Ishikawa (cell line): ENCODE data around the gene KRT38.

Experiments
- CEBPB ChIP-seq: IDR thresholded peaks from 2 replicates; pipeline ENCODE4 v1.6.1; 2012
- CREB1 ChIP-seq: IDR thresholded peaks from 2 replicates; pipeline ENCODE4 v1.6.1; 2012; ENCODE audit warnings: low read depth
- EGR1 ChIP-seq: IDR thresholded peaks from 2 replicates; pipeline ENCODE4 v1.6.1; 2012
- EP300 ChIP-seq: IDR thresholded peaks from 2 replicates; pipeline ENCODE4 v1.6.1; 2012; ENCODE audit warnings: borderline replicate concordance
- FOXM1 ChIP-seq: IDR thresholded peaks from 2 replicates; pipeline ENCODE4 v1.6.1; 2012; ENCODE audit warnings: low read depth, borderline replicate concordance
- MAX ChIP-seq: IDR thresholded peaks from 2 replicates; pipeline ENCODE4 v1.6.1; 2012
- NFIC ChIP-seq: IDR thresholded peaks from 2 replicates; pipeline ENCODE4 v1.6.1; 2012
- RAD21 ChIP-seq: IDR thresholded peaks from 2 replicates; pipeline ENCODE4 v1.6.1; 2012; ENCODE audit warnings: low read depth
- REST ChIP-seq: IDR thresholded peaks from 2 replicates; pipeline ENCODE4 v1.6.1; 2012; ENCODE audit warnings: low read depth, mild to moderate bottlenecking
- TAF1 ChIP-seq: IDR thresholded peaks from 2 replicates; pipeline ENCODE4 v1.6.1; 2012; ENCODE audit warnings: low read depth, mild to moderate bottlenecking
- TCF12 ChIP-seq: IDR thresholded peaks from 2 replicates; pipeline ENCODE4 v1.6.1; 2012; ENCODE audit warnings: low read depth
- TEAD4 ChIP-seq: IDR thresholded peaks from 2 replicates; pipeline ENCODE4 v1.6.1; 2012
- USF1 ChIP-seq: IDR thresholded peaks from 2 replicates; pipeline ENCODE4 v1.6.1; 2012
- YY1 ChIP-seq: IDR thresholded peaks from 2 replicates; pipeline ENCODE4 v1.6.1; 2012; ENCODE audit warnings: low read depth
- ZBTB7A ChIP-seq: IDR thresholded peaks from 2 replicates; pipeline ENCODE4 v1.6.1; 2012; ENCODE audit warnings: low read depth

Gene KRT38

GRCh38 chr17:41466988-41467387 lies 26.2 kb upstream of the KRT38 start, which contains the start of gene KRT32:
KRT32 (minus strand) TSS chr17:41467386; CDS start chr17:41467325, 61 bp downstream.
- TF ChIP-seq EP300 (no peak), TEAD4 (no peak), RAD21 (no peak)

- peak; percentile 53 for TF ChIP-seq NFIC
- TF ChIP-seq CREB1, result no peak
Measured at GRCh38 chr17:41464682-41465081, 23.9 kb upstream of the KRT38 start.

- TF ChIP-seq ZBTB7A (no peak), REST (peak; percentile 37; the same call in 1 of the 2 replicates), TCF12 (no peak)
Measured at GRCh38 chr17:41464173-41464572, 23.4 kb upstream of the KRT38 start.

GRCh38 chr17:41463746-41464145 lies 23.0 kb upstream of the KRT38 start:
- TF ChIP-seq CREB1 (no peak), YY1 (no peak), EGR1 (no peak), CEBPB (no peak), RAD21 (no peak), MAX (no peak), REST (no peak), TEAD4 (no peak), EP300 (no peak)

- TF ChIP-seq TAF1 (no peak), REST (no peak), USF1 (no peak), YY1 (no peak), TEAD4 (no peak), FOXM1 (no peak), EGR1 (no peak), NFIC (no peak), MAX (no peak), TCF12 (no peak), CEBPB (no peak), ZBTB7A (no peak), RAD21 (no peak), CREB1 (no peak), EP300 (no peak)
Measured at GRCh38 chr17:41462705-41463104, 21.9 kb upstream of the KRT38 start.

- no peak for TF ChIP-seq TCF12
- TF ChIP-seq USF1, result no peak
- TF ChIP-seq CEBPB, result no peak
Measured at GRCh38 chr17:41457676-41458075, 16.9 kb upstream of the KRT38 start.
